WTC11 (cell line): ENCODE measurements around the gene ZNF311. TPM values are rescaled to one million over a fixed set of nuclear protein-coding genes. Genes with fewer than 3 reads are reported as not detected.

Source experiments
- ATAC-seq: fragments of 200-7000 bp; cut with Tn5 transposase; 2 replicates; pipeline ENCODE4 v1.10.0; 2021; ENCODE audit warnings: mild to moderate bottlenecking, moderate library complexity
- CTCF ChIA-PET: fragments of 300-600 bp; sonication (Branson Sonifier 250); formaldehyde crosslinking; loops from one replicate; lab custom pipeline; 2021; ENCODE audit warnings: antibody characterized with exemption; lab: Charles Lee
- POLR2A ChIA-PET: fragments of 350-600 bp; sonication (Branson Sonifier 250); formaldehyde crosslinking; loops from one replicate; lab custom pipeline; 2021; ENCODE audit warnings: antibody characterized with exemption; lab: Charles Lee
- DNase-seq: peaks from one replicate; pipeline ENCODE4 v3.0.0; 2021; ENCODE audit warnings: low spot score
- H3K27ac Mint-ChIP-seq: 2 replicates; pipeline ENCODE4 v1.8.0; 2021; ENCODE audit warnings: mixed read lengths
- H3K27me3 Mint-ChIP-seq: 2 replicates; pipeline ENCODE4 v1.8.0; 2021; ENCODE audit warnings: low read depth, mild to moderate bottlenecking, moderate library complexity, mixed read lengths
- H3K36me3 Mint-ChIP-seq: 2 replicates; pipeline ENCODE4 v1.8.0; 2021; ENCODE audit warnings: mixed read lengths
- H3K4me1 Mint-ChIP-seq: 2 replicates; pipeline ENCODE4 v1.8.0; 2022; ENCODE audit warnings: mixed read lengths
- H3K4me3 Mint-ChIP-seq: 2 replicates; pipeline ENCODE4 v1.8.0; 2021; ENCODE audit warnings: mild to moderate bottlenecking, moderate library complexity, mixed read lengths
- H3K9me3 Mint-ChIP-seq: 2 replicates; pipeline ENCODE4 v1.8.0; 2021; ENCODE audit warnings: mixed read lengths
- EMX1 ChIP-seq: fragments of 250-450 bp; sonication (Bioruptor Pico); IDR thresholded peaks from 2 replicates; pipeline ENCODE4 v1.8.0; 2021; ENCODE audit warnings: mild to moderate bottlenecking
- ESRRA ChIP-seq: sonication (generic); formaldehyde crosslinking; IDR thresholded peaks from 2 replicates; pipeline ENCODE4 v1.8.1; 2022; ENCODE audit warnings: mild to moderate bottlenecking, missing genetic modification reagents, borderline replicate concordance
- FOXP1 ChIP-seq: sonication (generic); formaldehyde crosslinking; IDR thresholded peaks from 2 replicates; pipeline ENCODE4 v1.8.0; 2022; ENCODE audit warnings: missing genetic modification reagents, mild to moderate bottlenecking, moderate library complexity, borderline replicate concordance
- HMGA2 ChIP-seq: fragments of 250-450 bp; sonication (Bioruptor Pico); IDR thresholded peaks from 2 replicates; pipeline ENCODE4 v1.4.0; 2021; ENCODE audit warnings: mild to moderate bottlenecking, moderate library complexity
- MXD4 ChIP-seq: fragments of 250-450 bp; sonication (Bioruptor Pico); IDR thresholded peaks from 2 replicates; pipeline ENCODE4 v1.8.0; 2021; ENCODE audit warnings: mild to moderate bottlenecking, moderate library complexity, borderline replicate concordance
- NFE2L1 ChIP-seq: sonication (generic); formaldehyde crosslinking; IDR thresholded peaks from 2 replicates; pipeline ENCODE4 v1.8.1; 2023; ENCODE audit warnings: missing genetic modification reagents
- OVOL2 ChIP-seq: fragments of 250-450 bp; sonication (Bioruptor Pico); IDR thresholded peaks from 2 replicates; pipeline ENCODE4 v1.9.0; 2021; ENCODE audit warnings: mild to moderate bottlenecking, borderline replicate concordance
- PRRX2 ChIP-seq: fragments of 250-450 bp; sonication (Bioruptor Pico); IDR thresholded peaks from 2 replicates; pipeline ENCODE4 v1.8.0; 2021; ENCODE audit warnings: mild to moderate bottlenecking
- SMAD3 ChIP-seq: sonication (generic); formaldehyde crosslinking; IDR thresholded peaks from 2 replicates; pipeline ENCODE4 v1.8.0; 2022; ENCODE audit warnings: missing genetic modification reagents, mild to moderate bottlenecking, borderline replicate concordance
- SMAD4 ChIP-seq: sonication (generic); formaldehyde crosslinking; IDR thresholded peaks from 2 replicates; pipeline ENCODE4 v1.8.0; 2022; ENCODE audit warnings: mild to moderate bottlenecking, missing genetic modification reagents
- SP1 ChIP-seq: sonication (generic); formaldehyde crosslinking; conservative IDR thresholded peaks from 2 replicates; pipeline ENCODE4 v1.8.1; 2022; ENCODE audit warnings: missing genetic modification reagents
- TEAD1 ChIP-seq: sonication (generic); formaldehyde crosslinking; IDR thresholded peaks from 2 replicates; pipeline ENCODE4 v1.8.0; 2022; ENCODE audit warnings: mild to moderate bottlenecking, missing genetic modification reagents
- TEAD4 ChIP-seq: sonication (generic); formaldehyde crosslinking; IDR thresholded peaks from 2 replicates; pipeline ENCODE4 v1.8.0; 2022; ENCODE audit warnings: mild to moderate bottlenecking, missing genetic modification reagents
- TP53 ChIP-seq: sonication (generic); formaldehyde crosslinking; IDR thresholded peaks from 2 replicates; pipeline ENCODE4 v1.8.1; 2023; ENCODE audit warnings: mild to moderate bottlenecking, missing genetic modification reagents
- ZNF121 ChIP-seq: sonication (generic); formaldehyde crosslinking; IDR thresholded peaks from 2 replicates; pipeline ENCODE4 v1.8.0; 2023; ENCODE audit warnings: missing genetic modification reagents
- ZNF281 ChIP-seq: sonication (generic); formaldehyde crosslinking; IDR thresholded peaks from 2 replicates; pipeline ENCODE4 v1.8.0; 2023; ENCODE audit warnings: mild to moderate bottlenecking, missing genetic modification reagents
- ZNF396 ChIP-seq: fragments of 250-450 bp; sonication (Bioruptor Pico); IDR thresholded peaks from 2 replicates; pipeline ENCODE4 v1.8.0; 2021; ENCODE audit warnings: mild to moderate bottlenecking, moderate library complexity, borderline replicate concordance
- ZNF512 ChIP-seq: sonication (generic); formaldehyde crosslinking; IDR thresholded peaks from 2 replicates; pipeline ENCODE4 v1.8.1; 2022; ENCODE audit warnings: missing genetic modification reagents, borderline replicate concordance
- total RNA-seq: library from RNA; stranded (reverse); gene quantifications from 3 replicates; pipeline ENCODE4 v1.2.3, GENCODE V29; 2021
- TF ChIP-seq, protein P1 (sequence below): fragments of 250-450 bp; sonication (Bioruptor Pico); IDR thresholded peaks from 2 replicates; pipeline ENCODE4 v2.1.2; 2022; ENCODE audit warnings: mild to moderate bottlenecking, moderate library complexity
- TF ChIP-seq, protein P2 (sequence below): sonication (generic); formaldehyde crosslinking; IDR thresholded peaks from 2 replicates; pipeline ENCODE4 v1.8.0; 2022; ENCODE audit warnings: mild to moderate bottlenecking, missing genetic modification reagents
- TF ChIP-seq, protein P3 (sequence below): sonication (generic); formaldehyde crosslinking; IDR thresholded peaks from 2 replicates; pipeline ENCODE4 v1.8.1; 2022; ENCODE audit warnings: mild to moderate bottlenecking, moderate library complexity, missing genetic modification reagents
- TF ChIP-seq, protein P4 (sequence below): fragments of 200-600 bp; IDR thresholded peaks from 2 replicates; pipeline ENCODE4 v1.8.0; 2022; ENCODE audit warnings: antibody characterized with exemption

The ZNF311 gene
- total RNA-seq, 1 experiment from 2014 or later: 2.0 TPM

DNA sequence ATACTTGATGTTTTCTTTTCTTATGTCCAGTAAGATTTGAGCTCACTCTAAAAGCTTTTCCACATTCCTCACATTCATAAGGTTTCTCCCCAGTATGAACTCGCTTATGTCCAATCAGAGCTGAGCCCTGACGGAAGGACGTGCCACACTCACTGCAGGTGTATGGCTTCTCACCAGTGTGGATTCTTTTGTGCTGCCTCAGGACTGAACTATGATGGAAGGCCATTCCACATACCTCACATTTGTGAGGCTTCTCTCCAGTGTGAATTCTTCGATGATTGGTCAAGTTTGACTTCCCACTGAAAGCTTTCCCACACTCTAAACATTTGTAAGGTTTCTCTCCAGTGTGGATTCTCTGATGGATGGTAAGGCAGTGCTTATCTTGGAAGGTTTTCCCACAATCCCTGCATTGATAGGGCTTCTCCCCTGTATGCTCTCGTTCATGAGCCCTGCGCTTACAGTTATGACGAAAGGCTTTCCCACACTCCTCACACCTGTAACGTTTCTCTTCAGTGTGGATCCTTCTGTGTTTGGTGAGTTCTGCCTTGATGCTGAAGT is 9.9 kb downstream of the ZNF311 start:
- TF ChIP-seq, protein P1, sequence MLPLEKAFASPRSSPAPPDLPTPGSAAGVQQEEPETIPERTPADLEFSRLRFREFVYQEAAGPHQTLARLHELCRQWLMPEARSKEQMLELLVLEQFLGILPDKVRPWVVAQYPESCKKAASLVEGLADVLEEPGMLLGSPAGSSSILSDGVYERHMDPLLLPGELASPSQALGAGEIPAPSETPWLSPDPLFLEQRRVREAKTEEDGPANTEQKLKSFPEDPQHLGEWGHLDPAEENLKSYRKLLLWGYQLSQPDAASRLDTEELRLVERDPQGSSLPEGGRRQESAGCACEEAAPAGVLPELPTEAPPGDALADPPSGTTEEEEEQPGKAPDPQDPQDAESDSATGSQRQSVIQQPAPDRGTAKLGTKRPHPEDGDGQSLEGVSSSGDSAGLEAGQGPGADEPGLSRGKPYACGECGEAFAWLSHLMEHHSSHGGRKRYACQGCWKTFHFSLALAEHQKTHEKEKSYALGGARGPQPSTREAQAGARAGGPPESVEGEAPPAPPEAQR (CRISPR knock-in tag): no peak
- no peak for TF ChIP-seq SMAD3 (CRISPR knock-in tag)
- TF ChIP-seq, protein P2, sequence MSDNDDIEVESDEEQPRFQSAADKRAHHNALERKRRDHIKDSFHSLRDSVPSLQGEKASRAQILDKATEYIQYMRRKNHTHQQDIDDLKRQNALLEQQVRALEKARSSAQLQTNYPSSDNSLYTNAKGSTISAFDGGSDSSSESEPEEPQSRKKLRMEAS (CRISPR knock-in tag): no peak
- TF ChIP-seq SMAD4 (CRISPR knock-in tag): no peak
- TF ChIP-seq FOXP1 (CRISPR knock-in tag): no peak
- no peak for TF ChIP-seq TEAD1
- no peak for TF ChIP-seq ZNF121 (CRISPR knock-in tag)
- no peak for TF ChIP-seq PRRX2
- no peak for TF ChIP-seq NFE2L1 (CRISPR knock-in tag)
- no peak for TF ChIP-seq ESRRA
- no peak for TF ChIP-seq TP53 (CRISPR knock-in tag)
- no peak for TF ChIP-seq MXD4 (CRISPR knock-in tag)
- no peak for TF ChIP-seq HMGA2
- TF ChIP-seq EMX1 (CRISPR knock-in tag): no peak
- TF ChIP-seq, protein P3, sequence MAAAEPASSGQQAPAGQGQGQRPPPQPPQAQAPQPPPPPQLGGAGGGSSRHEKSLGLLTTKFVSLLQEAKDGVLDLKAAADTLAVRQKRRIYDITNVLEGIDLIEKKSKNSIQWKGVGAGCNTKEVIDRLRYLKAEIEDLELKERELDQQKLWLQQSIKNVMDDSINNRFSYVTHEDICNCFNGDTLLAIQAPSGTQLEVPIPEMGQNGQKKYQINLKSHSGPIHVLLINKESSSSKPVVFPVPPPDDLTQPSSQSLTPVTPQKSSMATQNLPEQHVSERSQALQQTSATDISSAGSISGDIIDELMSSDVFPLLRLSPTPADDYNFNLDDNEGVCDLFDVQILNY (CRISPR knock-in tag): no peak
- no peak for TF ChIP-seq ZNF512
- TF ChIP-seq ZNF396 (CRISPR knock-in tag): no peak
- peaks cover 20% of the 10 kb centered on the region for H3K27me3 Mint-ChIP-seq
- ChIA-PET CTCF (no interaction called here), POLR2A (no interaction called here)
- no peak for ATAC-seq
- no peaks in the 10 kb centered on the region for H3K4me1 Mint-ChIP-seq
- H3K4me3 Mint-ChIP-seq: no peak overlapping the region
- no peak for DNase-seq
- H3K9me3 Mint-ChIP-seq: peaks cover 15% of the 10 kb centered on the region
- peaks cover 17% of the 10 kb centered on the region for H3K36me3 Mint-ChIP-seq
- H3K27ac Mint-ChIP-seq: no peak overlapping the region

DNA sequence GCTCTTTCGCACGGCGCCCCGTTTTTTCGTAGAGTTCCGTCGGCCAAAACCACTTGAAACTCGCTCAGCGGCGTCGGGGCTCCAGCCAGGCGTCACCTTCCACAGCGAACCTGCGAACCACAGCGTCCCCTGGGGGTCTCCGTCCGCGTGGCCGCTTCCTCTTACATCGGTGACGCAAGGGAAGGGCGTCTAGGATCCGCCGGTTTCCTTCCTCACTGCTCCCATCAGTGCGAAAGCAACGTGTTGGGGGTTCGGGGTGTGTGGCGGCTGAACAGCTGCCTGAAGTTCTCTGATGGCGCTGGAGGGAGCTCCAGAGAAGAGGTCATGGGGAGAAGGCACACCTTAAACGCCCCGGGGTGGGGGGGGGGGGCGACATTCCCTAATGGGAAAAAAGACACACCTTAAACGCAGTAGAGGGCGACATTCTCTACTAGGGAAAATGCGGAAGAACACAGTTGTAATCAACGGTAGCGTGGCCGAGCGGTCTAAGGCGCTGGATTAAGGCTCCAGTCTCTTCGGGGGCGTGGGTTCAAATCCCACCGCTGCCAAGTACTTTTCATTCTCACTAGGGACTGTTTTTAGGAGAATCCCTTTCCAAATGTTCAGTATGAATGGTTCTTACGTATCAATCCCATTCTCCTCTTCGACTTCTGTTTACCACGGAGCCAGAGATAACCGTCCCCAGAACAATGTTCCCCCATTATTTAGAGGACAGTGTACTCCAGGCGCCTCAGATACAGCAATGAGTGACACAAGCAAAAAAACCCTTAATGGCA is 16.4 kb downstream of the ZNF311 start:
- ATAC-seq (peak; percentile 71), DNase-seq (peak; percentile 95)
- CTCF ChIA-PET: interaction anchor here (0.7 to 0.9 kb wide), 2 partner anchors 28 to 151 kb away, joined by 4 read pairs; no protein-coding TSS in a partner anchor
- no peaks in the 10 kb centered on the region for H3K36me3 Mint-ChIP-seq
- peak overlapping the region; percentile 97 for H3K27ac Mint-ChIP-seq
- H3K4me3 Mint-ChIP-seq: peak overlapping the region; percentile 86
- no peaks in the 10 kb centered on the region; the same call in none of the 2 replicates for H3K27me3 Mint-ChIP-seq
- POLR2A ChIA-PET: interaction anchor here (0.6 to 0.7 kb wide), 3 partner anchors 239 to 426 kb away, joined by 3 to 8 read pairs (median 4); no protein-coding TSS in a partner anchor
- H3K9me3 Mint-ChIP-seq: no peaks in the 10 kb centered on the region
- peaks cover 18% of the 10 kb centered on the region for H3K4me1 Mint-ChIP-seq
- TF ChIP-seq ZNF281 (CRISPR knock-in tag): no peak
- TF ChIP-seq OVOL2: no peak
- TF ChIP-seq, protein P1 (CRISPR knock-in tag): no peak
- TF ChIP-seq ZNF121 (CRISPR knock-in tag): no peak
- TF ChIP-seq TEAD4 (CRISPR knock-in tag): no peak
- TF ChIP-seq EMX1 (CRISPR knock-in tag): 0 out of 2 replicates have a peak, but pooled peaks have one; percentile 49
- TF ChIP-seq, protein P4, sequence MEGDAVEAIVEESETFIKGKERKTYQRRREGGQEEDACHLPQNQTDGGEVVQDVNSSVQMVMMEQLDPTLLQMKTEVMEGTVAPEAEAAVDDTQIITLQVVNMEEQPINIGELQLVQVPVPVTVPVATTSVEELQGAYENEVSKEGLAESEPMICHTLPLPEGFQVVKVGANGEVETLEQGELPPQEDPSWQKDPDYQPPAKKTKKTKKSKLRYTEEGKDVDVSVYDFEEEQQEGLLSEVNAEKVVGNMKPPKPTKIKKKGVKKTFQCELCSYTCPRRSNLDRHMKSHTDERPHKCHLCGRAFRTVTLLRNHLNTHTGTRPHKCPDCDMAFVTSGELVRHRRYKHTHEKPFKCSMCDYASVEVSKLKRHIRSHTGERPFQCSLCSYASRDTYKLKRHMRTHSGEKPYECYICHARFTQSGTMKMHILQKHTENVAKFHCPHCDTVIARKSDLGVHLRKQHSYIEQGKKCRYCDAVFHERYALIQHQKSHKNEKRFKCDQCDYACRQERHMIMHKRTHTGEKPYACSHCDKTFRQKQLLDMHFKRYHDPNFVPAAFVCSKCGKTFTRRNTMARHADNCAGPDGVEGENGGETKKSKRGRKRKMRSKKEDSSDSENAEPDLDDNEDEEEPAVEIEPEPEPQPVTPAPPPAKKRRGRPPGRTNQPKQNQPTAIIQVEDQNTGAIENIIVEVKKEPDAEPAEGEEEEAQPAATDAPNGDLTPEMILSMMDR: peak; percentile 73
- TF ChIP-seq TEAD1: no peak
- peak; percentile 4; the same call in 1 of the 2 replicates for TF ChIP-seq SP1 (CRISPR knock-in tag)
- no peak for TF ChIP-seq MXD4 (CRISPR knock-in tag)
